Astrocyte of the spinal cord (primary cell): ENCODE data around the gene NECTIN4.
"Not testable (repeated sequence)": the region's sequence is repeated elsewhere in the genome, so short reads cannot be mapped to it uniquely, and the experiment has no call there.

Experiments used
- DNase-seq: peaks from one replicate; pipeline ENCODE4 v3.0.0; 2011; ENCODE audit warnings: low read depth, low spot score
- H3K4me3 ChIP-seq: 2 replicates; pipeline ENCODE4 v1.5.1; 2011; ENCODE audit warnings: low read depth, mild to moderate bottlenecking, low read length, moderate library complexity
- CTCF ChIP-seq: IDR thresholded peaks from 2 replicates; pipeline ENCODE4 v1.5.1; 2012; ENCODE audit warnings: low read depth, mild to moderate bottlenecking, low read length, inconsistent platforms
- in situ Hi-C: cut with HindIII; loops from 2 replicates; pipeline ENCODE4 v1.10.0; 2017; ENCODE audit warnings: low sequenced_read_pairs

Gene NECTIN4

DNA sequence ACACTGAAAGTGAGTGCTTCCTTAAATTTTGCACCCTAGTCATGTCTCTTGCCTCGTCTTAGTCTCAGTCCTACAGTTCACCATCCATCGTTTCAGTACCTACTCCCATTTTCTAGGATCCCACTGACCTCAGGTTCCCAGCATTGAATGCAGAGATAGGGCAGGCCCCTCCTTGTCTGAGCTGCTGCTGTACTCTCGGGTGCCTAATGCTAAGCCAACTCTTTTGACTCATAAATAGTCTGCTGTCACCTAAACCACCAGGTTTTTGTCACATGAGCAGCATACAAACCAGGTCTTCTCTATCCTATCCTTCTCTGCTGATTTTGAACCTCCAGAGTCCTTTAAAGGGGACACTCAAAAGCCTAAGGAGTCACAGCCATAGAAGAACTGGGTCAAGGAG, 22.7 kb downstream of the NECTIN4 start:
- no peak overlapping the region for H3K4me3 ChIP-seq
- no peak for TF ChIP-seq CTCF
- DNase-seq, result no peak
- in situ Hi-C loops, result no loop called here

DNA sequence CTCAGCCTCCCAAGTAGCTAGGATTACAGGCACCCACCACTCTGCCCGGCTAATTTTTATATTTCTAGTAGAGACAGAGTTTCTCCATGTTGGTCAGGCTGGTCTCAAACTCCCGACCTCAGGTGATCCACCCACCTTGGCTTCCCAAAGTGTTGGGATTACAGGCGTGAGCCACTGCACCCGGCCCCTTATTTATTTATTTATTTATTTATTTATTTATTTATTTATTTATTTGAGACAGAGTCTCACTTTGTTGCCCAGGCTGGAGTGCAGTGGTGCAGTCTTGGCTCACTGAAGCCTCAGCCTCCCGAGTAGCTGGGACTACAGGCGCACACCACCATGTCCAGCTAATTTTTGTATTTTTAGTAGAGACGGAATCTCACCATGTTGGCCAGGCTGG, 23.7 kb downstream of the NECTIN4 start:
- H3K4me3 ChIP-seq, in situ Hi-C loops, DNase-seq: not testable (repeated sequence)

- DNase-seq, H3K4me3 ChIP-seq, in situ Hi-C loops: not testable (repeated sequence)
Observed at GRCh38 chr1:161063936-161064335, 25.4 kb downstream of the NECTIN4 start.

DNA sequence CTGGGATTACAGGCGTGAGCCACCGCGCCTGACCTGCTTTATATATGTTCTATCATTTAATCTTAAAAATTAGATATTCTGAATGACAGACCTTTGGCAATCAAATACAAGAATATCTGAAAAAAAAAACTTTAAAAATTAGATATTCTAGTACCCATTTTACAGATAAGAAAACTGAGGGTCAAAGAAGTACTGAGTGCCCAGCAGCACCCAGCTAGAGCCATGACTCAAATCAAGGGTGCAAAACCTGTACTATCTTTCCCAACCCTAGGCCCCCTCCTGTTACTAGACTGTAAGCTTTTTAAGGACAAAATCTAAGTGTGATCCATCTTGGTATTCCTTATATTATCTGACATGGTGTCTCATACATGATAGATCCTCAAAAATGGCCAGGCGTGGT, 27.9 kb downstream of the NECTIN4 start:
- in situ Hi-C loops, result no loop called here
- H3K4me3 ChIP-seq, result no peak overlapping the region
- DNase-seq, result no peak
- TF ChIP-seq CTCF, result no peak

GRCh38 chr1:161059293-161059692, 30.1 kb downstream of the NECTIN4 start:
- no peak for TF ChIP-seq CTCF
- no peak for DNase-seq
- no peak overlapping the region for H3K4me3 ChIP-seq
- in situ Hi-C loops, result no loop called here

DNA sequence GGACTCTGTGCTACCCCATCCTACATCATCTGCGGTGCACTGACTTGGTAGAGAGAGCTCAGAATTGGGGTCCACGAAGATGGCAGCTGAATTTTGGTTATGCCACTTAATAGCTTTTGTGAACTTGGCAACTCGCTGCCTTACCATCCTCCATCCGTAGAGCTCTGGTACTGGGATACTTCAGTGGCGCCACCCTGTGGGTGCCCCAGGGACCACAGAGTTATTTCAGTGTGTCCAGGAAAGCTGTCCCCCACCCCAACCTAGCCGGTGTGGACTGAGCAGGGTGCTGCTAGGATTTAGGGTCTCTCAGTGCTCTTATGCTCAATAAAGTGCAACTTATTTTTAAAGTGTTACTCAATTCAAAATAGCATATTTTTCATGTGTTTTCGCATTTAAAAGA, 34.6 kb downstream of the NECTIN4 start:
- no peak for DNase-seq
- in situ Hi-C loops, result no loop called here
- no peak overlapping the region for H3K4me3 ChIP-seq
- TF ChIP-seq CTCF, result no peak

DNA sequence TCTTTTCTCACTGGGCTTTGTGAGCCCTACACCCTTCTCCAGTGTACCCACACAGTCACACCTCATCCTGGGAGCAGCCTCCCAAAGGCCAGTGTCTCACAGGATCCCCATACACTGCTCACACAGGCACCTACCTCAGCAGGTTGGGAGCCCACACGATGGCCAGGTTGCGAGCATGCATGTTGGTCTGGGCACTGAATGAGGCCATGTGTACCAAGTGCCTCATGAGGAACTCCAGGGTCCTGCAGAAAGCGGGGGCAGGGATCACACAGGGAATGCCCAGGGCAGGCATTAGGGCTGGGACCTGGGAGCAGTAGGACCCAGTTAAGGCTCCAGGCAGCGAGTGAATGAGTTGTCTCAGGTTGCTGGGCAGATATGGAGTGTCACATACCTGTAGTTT, 35.1 kb downstream of the NECTIN4 start:
- no peak for TF ChIP-seq CTCF
- no peak for DNase-seq
- H3K4me3 ChIP-seq, result no peak overlapping the region
- in situ Hi-C loops, result no loop called here

DNA sequence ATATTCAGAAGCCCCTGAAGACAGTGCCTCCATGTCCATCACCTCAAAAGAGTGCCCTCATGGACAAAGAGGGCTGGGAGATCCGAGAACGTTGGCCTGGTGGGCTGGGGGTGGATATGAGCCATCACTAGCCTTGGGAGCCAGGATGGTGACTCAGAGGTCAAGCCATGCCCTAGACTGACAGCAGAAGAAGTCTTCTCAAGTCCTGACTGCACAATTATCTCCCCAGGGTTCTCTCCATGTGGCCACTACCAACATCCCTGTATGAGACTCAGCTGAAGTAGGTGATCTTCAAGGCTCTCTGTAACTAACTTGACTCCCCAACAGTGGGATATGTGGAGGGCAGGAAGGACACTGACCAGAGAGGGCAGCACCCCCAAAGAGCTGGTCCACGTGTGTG, 36.5 kb downstream of the NECTIN4 start:
- no peak for TF ChIP-seq CTCF
- no peak for DNase-seq
- H3K4me3 ChIP-seq, result no peak overlapping the region
- in situ Hi-C loops, result no loop called here
